Measurements from ENCODE around the gene SLC35F3. TPM values are rescaled to one million over a fixed set of nuclear protein-coding genes. Genes with fewer than 3 reads are reported as not detected.

Gene SLC35F3
- polyA plus RNA-seq, 1 donor from 2014 or later: 13.9 TPM

DNA sequence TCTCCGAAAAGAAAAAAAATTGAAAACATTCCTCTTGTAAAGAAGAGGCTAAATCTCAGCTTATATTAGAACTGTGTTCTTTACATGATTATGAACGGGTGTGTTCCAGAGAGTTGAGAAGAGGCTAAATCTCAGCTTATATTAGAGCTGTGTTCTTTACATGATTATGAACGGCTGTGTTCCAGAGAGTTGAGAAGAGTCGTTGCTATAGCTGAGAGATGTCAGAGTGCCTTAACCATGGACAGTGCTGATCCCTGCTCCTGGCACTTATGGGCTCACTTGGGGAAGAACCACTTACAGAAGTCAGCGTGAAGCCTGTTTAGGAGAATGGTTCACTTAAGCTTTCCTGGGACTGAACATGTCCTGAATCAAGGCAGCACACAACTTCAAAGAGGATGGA lies 35.0 kb downstream of the SLC35F3 start:
- no peak overlapping the region for H2AFZ ChIP-seq (ENCODE audit: low read depth, low read length)
- no peak overlapping the region for H3K27ac ChIP-seq (ENCODE audit: low read length)
- H4K20me1 ChIP-seq (ENCODE audit: insufficient read depth): no peaks in the 10 kb centered on the region
- H3K79me2 ChIP-seq (replicated peaks; ENCODE audit: insufficient read depth, low read length): no peaks in the 10 kb centered on the region
- no peaks in the 10 kb centered on the region for H3F3A ChIP-seq (ENCODE audit: insufficient read depth, low read length, poor library complexity, severe bottlenecking)
- no peaks in the 10 kb centered on the region for H3K9me2 ChIP-seq (ENCODE audit: insufficient read depth, low read length)
- no peak overlapping the region for H3K4me3 ChIP-seq (ENCODE audit: low read length)
- H3K27me3 ChIP-seq (ENCODE audit: insufficient read depth, low read depth, low read length): no peaks in the 10 kb centered on the region
- H3K4me2 ChIP-seq (ENCODE audit: low read length): no peak overlapping the region
- TF ChIP-seq EZH2 (IDR thresholded peaks at IDR 0.05; ENCODE audit: borderline replicate concordance, insufficient read depth, low read length, poor library complexity, severe bottlenecking) (no peak), SMC3 (conservative IDR thresholded peaks at IDR 0.05; ENCODE audit: poor library complexity) (no peak), RAD21 (conservative IDR thresholded peaks at IDR 0.05) (no peak)
- no peak overlapping the region for H3K9ac ChIP-seq (ENCODE audit: low read length)
- H3K9me3 ChIP-seq (ENCODE audit: low read length): no peaks in the 10 kb centered on the region
- no peaks in the 10 kb centered on the region for H3K36me3 ChIP-seq (ENCODE audit: insufficient read depth, low read length)

DNA sequence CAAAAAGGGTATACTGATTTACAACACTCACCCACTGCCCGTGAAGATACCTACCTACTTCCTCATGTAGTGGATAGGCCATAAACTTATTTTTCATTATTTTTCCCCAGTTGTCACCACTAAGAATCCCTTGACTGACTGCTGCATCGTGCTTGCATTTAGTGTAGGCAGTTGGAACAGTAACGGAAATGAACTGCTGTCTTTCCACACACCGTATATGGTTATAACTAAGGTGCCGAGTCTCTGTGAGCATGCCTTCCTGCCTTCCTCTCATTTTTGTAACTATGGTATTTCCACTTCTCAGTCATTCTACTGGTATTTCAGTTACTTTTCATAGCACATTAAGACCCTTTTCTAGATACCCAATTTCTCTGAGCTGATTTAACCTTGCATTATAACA lies 36.4 kb downstream of the SLC35F3 start:
- no peaks in the 10 kb centered on the region for H3K79me2 ChIP-seq (replicated peaks; ENCODE audit: insufficient read depth, low read length)
- H3K36me3 ChIP-seq (ENCODE audit: insufficient read depth, low read length): no peaks in the 10 kb centered on the region
- H3K9ac ChIP-seq (ENCODE audit: low read length): no peak overlapping the region
- no peaks in the 10 kb centered on the region for H3K9me2 ChIP-seq (ENCODE audit: insufficient read depth, low read length)
- no peaks in the 10 kb centered on the region for H3K9me3 ChIP-seq (ENCODE audit: low read length)
- no peaks in the 10 kb centered on the region for H3F3A ChIP-seq (ENCODE audit: insufficient read depth, low read length, poor library complexity, severe bottlenecking)
- H2AFZ ChIP-seq (ENCODE audit: low read depth, low read length): no peak overlapping the region
- no peaks in the 10 kb centered on the region for H4K20me1 ChIP-seq (ENCODE audit: insufficient read depth)
- no peak overlapping the region for H3K4me2 ChIP-seq (ENCODE audit: low read length)
- no peaks in the 10 kb centered on the region for H3K27me3 ChIP-seq (ENCODE audit: insufficient read depth, low read depth, low read length)
- H3K4me3 ChIP-seq (ENCODE audit: low read length): no peak overlapping the region
- TF ChIP-seq TAF1 (IDR thresholded peaks at IDR 0.05; ENCODE audit: low read depth) (no peak), EP300 (conservative IDR thresholded peaks at IDR 0.05; ENCODE audit: poor library complexity, severe bottlenecking) (no peak), SMC3 (conservative IDR thresholded peaks at IDR 0.05; ENCODE audit: poor library complexity) (no peak), POLR2AphosphoS5 (IDR thresholded peaks at IDR 0.05) (no peak), EZH2 (IDR thresholded peaks at IDR 0.05; ENCODE audit: borderline replicate concordance, insufficient read depth, low read length, poor library complexity, severe bottlenecking) (no peak), MXI1 (conservative IDR thresholded peaks at IDR 0.05; ENCODE audit: poor library complexity, severe bottlenecking) (no peak), RAD21 (conservative IDR thresholded peaks at IDR 0.05) (no peak)
- TF ChIP-seq, protein P1, sequence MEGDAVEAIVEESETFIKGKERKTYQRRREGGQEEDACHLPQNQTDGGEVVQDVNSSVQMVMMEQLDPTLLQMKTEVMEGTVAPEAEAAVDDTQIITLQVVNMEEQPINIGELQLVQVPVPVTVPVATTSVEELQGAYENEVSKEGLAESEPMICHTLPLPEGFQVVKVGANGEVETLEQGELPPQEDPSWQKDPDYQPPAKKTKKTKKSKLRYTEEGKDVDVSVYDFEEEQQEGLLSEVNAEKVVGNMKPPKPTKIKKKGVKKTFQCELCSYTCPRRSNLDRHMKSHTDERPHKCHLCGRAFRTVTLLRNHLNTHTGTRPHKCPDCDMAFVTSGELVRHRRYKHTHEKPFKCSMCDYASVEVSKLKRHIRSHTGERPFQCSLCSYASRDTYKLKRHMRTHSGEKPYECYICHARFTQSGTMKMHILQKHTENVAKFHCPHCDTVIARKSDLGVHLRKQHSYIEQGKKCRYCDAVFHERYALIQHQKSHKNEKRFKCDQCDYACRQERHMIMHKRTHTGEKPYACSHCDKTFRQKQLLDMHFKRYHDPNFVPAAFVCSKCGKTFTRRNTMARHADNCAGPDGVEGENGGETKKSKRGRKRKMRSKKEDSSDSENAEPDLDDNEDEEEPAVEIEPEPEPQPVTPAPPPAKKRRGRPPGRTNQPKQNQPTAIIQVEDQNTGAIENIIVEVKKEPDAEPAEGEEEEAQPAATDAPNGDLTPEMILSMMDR (IDR thresholded peaks at IDR 0.05; ENCODE audit: poor library complexity, severe bottlenecking): no peak
- peak overlapping the region; percentile 15 for H3K27ac ChIP-seq (ENCODE audit: low read length)

DNA sequence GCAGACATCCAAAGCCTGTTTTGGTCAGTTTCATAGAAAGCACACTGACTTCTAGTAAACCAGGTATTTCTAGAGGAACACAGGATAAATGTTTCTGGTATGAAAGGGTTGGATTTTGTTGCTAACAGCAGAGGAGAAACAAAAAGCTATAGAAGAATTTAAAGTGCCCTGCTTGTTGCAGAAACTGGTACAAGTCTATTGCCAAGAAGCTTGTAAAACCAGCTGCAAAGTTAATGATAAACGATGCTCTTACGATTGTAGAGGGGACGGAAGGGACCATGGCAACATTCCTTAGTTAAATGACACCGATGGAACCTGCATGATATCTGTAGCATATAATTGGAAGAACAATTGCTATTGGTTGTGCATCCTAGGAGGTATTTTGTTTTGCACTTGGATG lies 40.1 kb downstream of the SLC35F3 start:
- Histone ChIP-seq H3F3A (ENCODE audit: insufficient read depth, low read length, poor library complexity, severe bottlenecking) (no peaks in the 10 kb centered on the region), H3K4me2 (ENCODE audit: low read length) (no peak overlapping the region)

More for the DNA sequence above, 40.1 kb downstream of the SLC35F3 start:
- no peaks in the 10 kb centered on the region for H3K79me2 ChIP-seq (replicated peaks; ENCODE audit: insufficient read depth, low read length)
- no peaks in the 10 kb centered on the region for H4K20me1 ChIP-seq (ENCODE audit: insufficient read depth)
- no peaks in the 10 kb centered on the region for H3K27me3 ChIP-seq (ENCODE audit: insufficient read depth, low read depth, low read length)
- no peak overlapping the region for H2AFZ ChIP-seq (ENCODE audit: low read depth, low read length)
- peak overlapping the region; percentile 60 for H3K27ac ChIP-seq (ENCODE audit: low read length)
- H3K36me3 ChIP-seq (ENCODE audit: insufficient read depth, low read length): no peaks in the 10 kb centered on the region
- no peak for TF ChIP-seq POLR2AphosphoS5 (IDR thresholded peaks at IDR 0.05)
- TF ChIP-seq RAD21 (conservative IDR thresholded peaks at IDR 0.05): no peak
- TF ChIP-seq MXI1 (conservative IDR thresholded peaks at IDR 0.05; ENCODE audit: poor library complexity, severe bottlenecking): no peak
- TF ChIP-seq, protein P2, sequence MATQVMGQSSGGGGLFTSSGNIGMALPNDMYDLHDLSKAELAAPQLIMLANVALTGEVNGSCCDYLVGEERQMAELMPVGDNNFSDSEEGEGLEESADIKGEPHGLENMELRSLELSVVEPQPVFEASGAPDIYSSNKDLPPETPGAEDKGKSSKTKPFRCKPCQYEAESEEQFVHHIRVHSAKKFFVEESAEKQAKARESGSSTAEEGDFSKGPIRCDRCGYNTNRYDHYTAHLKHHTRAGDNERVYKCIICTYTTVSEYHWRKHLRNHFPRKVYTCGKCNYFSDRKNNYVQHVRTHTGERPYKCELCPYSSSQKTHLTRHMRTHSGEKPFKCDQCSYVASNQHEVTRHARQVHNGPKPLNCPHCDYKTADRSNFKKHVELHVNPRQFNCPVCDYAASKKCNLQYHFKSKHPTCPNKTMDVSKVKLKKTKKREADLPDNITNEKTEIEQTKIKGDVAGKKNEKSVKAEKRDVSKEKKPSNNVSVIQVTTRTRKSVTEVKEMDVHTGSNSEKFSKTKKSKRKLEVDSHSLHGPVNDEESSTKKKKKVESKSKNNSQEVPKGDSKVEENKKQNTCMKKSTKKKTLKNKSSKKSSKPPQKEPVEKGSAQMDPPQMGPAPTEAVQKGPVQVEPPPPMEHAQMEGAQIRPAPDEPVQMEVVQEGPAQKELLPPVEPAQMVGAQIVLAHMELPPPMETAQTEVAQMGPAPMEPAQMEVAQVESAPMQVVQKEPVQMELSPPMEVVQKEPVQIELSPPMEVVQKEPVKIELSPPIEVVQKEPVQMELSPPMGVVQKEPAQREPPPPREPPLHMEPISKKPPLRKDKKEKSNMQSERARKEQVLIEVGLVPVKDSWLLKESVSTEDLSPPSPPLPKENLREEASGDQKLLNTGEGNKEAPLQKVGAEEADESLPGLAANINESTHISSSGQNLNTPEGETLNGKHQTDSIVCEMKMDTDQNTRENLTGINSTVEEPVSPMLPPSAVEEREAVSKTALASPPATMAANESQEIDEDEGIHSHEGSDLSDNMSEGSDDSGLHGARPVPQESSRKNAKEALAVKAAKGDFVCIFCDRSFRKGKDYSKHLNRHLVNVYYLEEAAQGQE (IDR thresholded peaks at IDR 0.05; ENCODE audit: borderline replicate concordance): no peak
- TF ChIP-seq SMC3 (conservative IDR thresholded peaks at IDR 0.05; ENCODE audit: poor library complexity): no peak
- no peak for TF ChIP-seq TAF1 (IDR thresholded peaks at IDR 0.05; ENCODE audit: low read depth)
- TF ChIP-seq EZH2 (IDR thresholded peaks at IDR 0.05; ENCODE audit: borderline replicate concordance, insufficient read depth, low read length, poor library complexity, severe bottlenecking): no peak
- TF ChIP-seq, protein P1 (IDR thresholded peaks at IDR 0.05; ENCODE audit: poor library complexity, severe bottlenecking): no peak
- TF ChIP-seq EP300 (conservative IDR thresholded peaks at IDR 0.05; ENCODE audit: poor library complexity, severe bottlenecking): no peak
- no peak overlapping the region for H3K4me3 ChIP-seq (ENCODE audit: low read length)
- no peak overlapping the region for H3K9ac ChIP-seq (ENCODE audit: low read length)
- H3K9me3 ChIP-seq (ENCODE audit: low read length): no peaks in the 10 kb centered on the region
- no peaks in the 10 kb centered on the region for H3K9me2 ChIP-seq (ENCODE audit: insufficient read depth, low read length)
